K562 (cell line): Measurements from ENCODE around the gene WNT2. TPM values are rescaled to one million over a fixed set of nuclear protein-coding genes. Genes with fewer than 3 reads are reported as not detected.

Source experiments
- ATAC-seq: fragments of 200-7000 bp; cut with Tn5 transposase; 3 replicates; pipeline ENCODE4 v1.9.1; 2020; ENCODE audit warnings: moderate library complexity
- BruUV-seq: library from RNA; stranded (reverse); fragments of 400-500 nt; replicated peaks from 2 replicates; lab custom pipeline; 2021; lab: Mats Ljungman, UMichigan
- CTCF ChIA-PET: fragments of 300-600 bp; formaldehyde crosslinking; extraction: SDS; loops from one replicate; lab custom pipeline; 2021; ENCODE audit warnings: low intra/inter-chr PET ratio; lab: Yijun Ruan, JAX
- POLR2A ChIA-PET: fragments of 300-600, 350-650 bp; sonication (Branson Sonifier 250); formaldehyde crosslinking; extraction: SDS; loops from one replicate; lab custom pipeline; 2021; ENCODE audit warnings: antibody characterized with exemption, inconsistent platforms; lab: Yijun Ruan, JAX
- DNase-seq, 4 experiments: peaks; one replicate each; pipeline versions ENCODE4 v3.0.0 to v3.0.0-alpha.2; 2011 to 2018; ENCODE audit warnings: low spot score in 3 of 4, mixed read lengths in 3 of 4; ENCODE audit errors: extremely low read depth in 1 of 4
- FAIRE-seq: peaks from 2 replicates; lab custom pipeline; 2011; peaks lifted over from hg19 to GRCh38; lab: Jason Lieb, UNC
- H2AFZ ChIP-seq: 2 replicates; pipeline ENCODE4 v1.6.0; 2011; ENCODE audit warnings: low read depth, low read length, control low read depth, inconsistent platforms
- H3K27ac ChIP-seq: fragments of 200-600 bp; 3 replicates; pipeline ENCODE4 v1.8.0; 2011; ENCODE audit warnings: low read depth, mild to moderate bottlenecking, control low read depth, inconsistent platforms, low read length, moderate library complexity, mixed read lengths; ENCODE audit errors: extremely low read depth
- H3K27me3 ChIP-seq, 2 experiments: fragments of 300-600 bp in 1 of 2; 2 replicates in 1 of 2; 3 replicates in 1 of 2; pipeline versions ENCODE4 v1.6.0 to v1.8.0; 2011; ENCODE audit warnings: inconsistent platforms in 2 of 2, low read length in 2 of 2, mild to moderate bottlenecking in 1 of 2, mixed read lengths in 1 of 2, moderate library complexity in 1 of 2; ENCODE audit not compliant: control insufficient read depth in 2 of 2, insufficient read depth in 2 of 2
- H3K36me3 ChIP-seq: fragments of 300-600 bp; 3 replicates; pipeline ENCODE4 v1.8.0; 2011; ENCODE audit warnings: mild to moderate bottlenecking, low read length, inconsistent platforms; ENCODE audit not compliant: control insufficient read depth, insufficient read depth
- H3K4me1 ChIP-seq, 2 experiments: fragments of 200-600 bp in 1 of 2; replicated peaks in 1 of 2; 2 replicates in 1 of 2; 3 replicates in 1 of 2; pipeline versions ENCODE4 v1.5.1 to v1.8.0; 2011; ENCODE audit warnings: inconsistent platforms in 2 of 2, low read length in 2 of 2, mild to moderate bottlenecking in 1 of 2, mixed read lengths in 1 of 2, moderate library complexity in 1 of 2; ENCODE audit not compliant: control insufficient read depth in 2 of 2, insufficient read depth in 2 of 2
- H3K4me2 ChIP-seq: 2 replicates; pipeline ENCODE4 v1.6.1; 2011; ENCODE audit warnings: low read length, control low read depth, inconsistent platforms, mixed read lengths; ENCODE audit not compliant: insufficient read depth
- H3K4me3 ChIP-seq: fragments of 200-600 bp; sonication (generic), shearing (Covaris generic); 2 replicates; pipeline ENCODE4 v1.5.1; 2016; ENCODE audit warnings: control low read depth, inconsistent platforms
- H3K79me2 ChIP-seq: fragments of 200-600 bp; 3 replicates; pipeline ENCODE4 v1.8.0; 2011; ENCODE audit warnings: low read length, inconsistent platforms; ENCODE audit not compliant: control insufficient read depth, insufficient read depth
- H3K9ac ChIP-seq, 2 experiments: 2 replicates each; pipeline versions ENCODE4 v1.6.0 to v1.6.1; 2011; ENCODE audit warnings: low read depth in 2 of 2, low read length in 2 of 2, control low read depth in 1 of 2, inconsistent platforms in 1 of 2, mild to moderate bottlenecking in 1 of 2, mixed read lengths in 1 of 2; ENCODE audit not compliant: insufficient read depth in 1 of 2
- H3K9me1 ChIP-seq: one replicate; pipeline ENCODE4 v1.6.0; 2011; ENCODE audit warnings: inconsistent platforms, mild to moderate bottlenecking, low read length, moderate library complexity; ENCODE audit not compliant: control insufficient read depth, insufficient read depth
- H3K9me3 ChIP-seq: replicated peaks from 2 replicates; pipeline ENCODE4 v1.5.1; 2011; ENCODE audit warnings: low read depth, low read length, inconsistent platforms; ENCODE audit not compliant: control insufficient read depth, insufficient read depth
- H4K20me1 ChIP-seq: replicated peaks from 2 replicates; pipeline ENCODE4 v1.6.1; 2011; ENCODE audit warnings: low read length, inconsistent platforms, mixed read lengths; ENCODE audit not compliant: control insufficient read depth, insufficient read depth
- GABPB2 ChIP-seq: fragments of 250-450 bp; sonication (Bioruptor Pico); conservative IDR thresholded peaks from 2 replicates; pipeline ENCODE4 v1.5.1; 2021; ENCODE audit warnings: mild to moderate bottlenecking
- HDGF ChIP-seq: fragments of 450-650 bp; IDR thresholded peaks from 2 replicates; pipeline ENCODE4 v1.6.1; 2016
- MTA1 ChIP-seq: fragments of 450-650 bp; IDR thresholded peaks from 2 replicates; pipeline ENCODE4 v1.6.1; 2017; ENCODE audit warnings: borderline replicate concordance
- NEUROD1 ChIP-seq: fragments of 150-350 bp; IDR thresholded peaks from 2 replicates; pipeline ENCODE4 v1.6.1; 2014; ENCODE audit warnings: borderline replicate concordance, low read length, low read depth; ENCODE audit not compliant: partially characterized antibody
- POLR3A ChIP-seq: IDR thresholded peaks from 2 replicates; pipeline ENCODE4 v1.6.1; 2011; ENCODE audit warnings: borderline replicate concordance, mild to moderate bottlenecking, moderate library complexity; ENCODE audit not compliant: insufficient read length, insufficient read depth; ENCODE audit errors: extremely low read depth
- RBM14 ChIP-seq: fragments of 200-400 bp; formaldehyde crosslinking; IDR thresholded peaks from 2 replicates; pipeline ENCODE4 v1.6.1; 2018; ENCODE audit warnings: low read depth, mild to moderate bottlenecking, low read length, moderate library complexity, borderline replicate concordance; ENCODE audit not compliant: insufficient read depth
- SMARCA4 ChIP-seq: fragments of 450-650 bp; IDR thresholded peaks from 2 replicates; pipeline ENCODE4 v1.6.1; 2016
- SMC3 ChIP-seq: conservative IDR thresholded peaks from 2 replicates; pipeline ENCODE4 v1.6.1; 2011; ENCODE audit warnings: low read depth, low read length, improper control_type of control experiment; ENCODE audit not compliant: insufficient read depth
- STAG1 ChIP-seq: sonication (generic); formaldehyde crosslinking; IDR thresholded peaks from 2 replicates; pipeline ENCODE4 v1.5.0; 2020; ENCODE audit warnings: missing genetic modification reagents, borderline replicate concordance
- ZKSCAN1 ChIP-seq: fragments of 150-350 bp; IDR thresholded peaks from 2 replicates; pipeline ENCODE4 v1.6.1; 2016; ENCODE audit warnings: low read depth, low read length
- ZNF282 ChIP-seq: sonication (generic); formaldehyde crosslinking; IDR thresholded peaks from 2 replicates; pipeline ENCODE4 v1.8.1; 2023; ENCODE audit warnings: missing genetic modification reagents
- ZNF3 ChIP-seq: fragments of 250-450 bp; sonication (Bioruptor Pico); IDR thresholded peaks from 2 replicates; pipeline ENCODE4 v1.5.0; 2021; ENCODE audit warnings: mild to moderate bottlenecking, moderate library complexity
- ZNF507 ChIP-seq: conservative IDR thresholded peaks from 2 replicates; pipeline ENCODE4 v1.6.1; 2017; ENCODE audit warnings: missing genetic modification characterization, missing compliant biosample characterization
- ZNF76 ChIP-seq: fragments of 250-450 bp; sonication (Bioruptor Pico); IDR thresholded peaks from 2 replicates; pipeline ENCODE4 v1.4.0; 2020; ENCODE audit warnings: mild to moderate bottlenecking, moderate library complexity, borderline replicate concordance
- WGBS: fragments of 100-300 bp; shearing (Covaris generic); methylation state at CpG from one replicate; pipeline ENCODE4 v1.1.6; 2016; ENCODE audit warnings: low coverage, mixed read lengths; ENCODE audit not compliant: insufficient coverage; ENCODE audit errors: missing lambda C conversion rate; 5-methylcytosine and 5-hydroxymethylcytosine counted together
- in situ Hi-C: fragments of 300-500 bp; cut with MboI; formaldehyde crosslinking; loops from 4 replicates; pipeline ENCODE4 v1.15.0; 2018; ENCODE audit warnings: inconsistent platforms, mixed read lengths
- intact Hi-C: fragments of 100-400 bp; cut with micrococcal nuclease; formaldehyde crosslinking; loops from 2 replicates; pipeline ENCODE4 v1.14.2; 2022
- polyA plus RNA-seq, 8 experiments: library from polyadenylated mRNA; depleted of rRNA in 4 of 8; stranded (reverse) in 5 of 8; unstranded in 3 of 8; fragments of >200 nt; fragmentation: Nextera tagmentation in 2 of 8; fragmentation: Illumina TruSeq in 1 of 8; extraction: Ambion mirVana in 2 of 8; extraction: Trizol in 1 of 8; gene quantifications; 2 replicates each; pipeline versions ENCODE4 v1.2.1 to v1.2.3, GENCODE V29; 2011 to 2014; ENCODE audit warnings: inconsistent platforms in 1 of 8, missing spikeins in 1 of 8
- total RNA-seq, 7 experiments: library from RNA; depleted of rRNA in 6 of 7; stranded (reverse); fragments of >200 nt in 6 of 7; fragmentation: Illumina TruSeq in 2 of 7; extraction: Trizol in 2 of 7; gene quantifications; 2 replicates each; pipeline versions ENCODE4 v1.2.1 to v1.2.3, GENCODE V29; 2011 to 2021; ENCODE audit warnings: low replicate concordance in 1 of 7
- TF ChIP-seq, protein P1 (sequence below): sonication (generic); formaldehyde crosslinking; IDR thresholded peaks from 2 replicates; pipeline ENCODE4 v1.8.1; 2023; ENCODE audit warnings: mild to moderate bottlenecking, missing genetic modification reagents

WNT2 gene
- total and polyA plus RNA-seq, 9 of the 15 experiments (the other 6 are each of a cell fraction or from before 2014, with no cell fraction given), result 0.04 TPM; not detected in 8

DNA sequence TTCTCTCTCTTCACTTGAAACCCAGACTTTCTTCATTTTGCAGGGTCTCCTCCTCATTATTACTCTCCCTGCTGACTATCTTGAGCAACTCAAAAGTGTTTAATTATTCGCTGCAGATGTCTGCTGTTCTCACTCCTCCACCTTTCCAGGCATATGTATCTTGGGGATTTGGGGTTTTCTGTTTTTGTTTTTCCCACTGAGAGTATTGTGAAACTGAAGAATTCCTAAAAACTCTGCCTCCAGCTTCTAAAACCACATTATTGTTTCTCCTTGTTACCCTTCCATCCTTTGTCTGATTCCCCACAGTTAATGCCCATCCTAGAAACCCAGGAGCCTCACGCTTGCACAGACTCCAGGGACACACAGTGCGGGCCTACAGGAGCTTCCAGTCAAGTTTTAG, 51.3 kb downstream of the WNT2 start:
- CTCF ChIA-PET, result no interaction called here

More for the DNA sequence above, 51.3 kb downstream of the WNT2 start:
- no peak for TF ChIP-seq HDGF
- no peak for TF ChIP-seq NEUROD1
- TF ChIP-seq MTA1, result no peak
- TF ChIP-seq, protein P1, sequence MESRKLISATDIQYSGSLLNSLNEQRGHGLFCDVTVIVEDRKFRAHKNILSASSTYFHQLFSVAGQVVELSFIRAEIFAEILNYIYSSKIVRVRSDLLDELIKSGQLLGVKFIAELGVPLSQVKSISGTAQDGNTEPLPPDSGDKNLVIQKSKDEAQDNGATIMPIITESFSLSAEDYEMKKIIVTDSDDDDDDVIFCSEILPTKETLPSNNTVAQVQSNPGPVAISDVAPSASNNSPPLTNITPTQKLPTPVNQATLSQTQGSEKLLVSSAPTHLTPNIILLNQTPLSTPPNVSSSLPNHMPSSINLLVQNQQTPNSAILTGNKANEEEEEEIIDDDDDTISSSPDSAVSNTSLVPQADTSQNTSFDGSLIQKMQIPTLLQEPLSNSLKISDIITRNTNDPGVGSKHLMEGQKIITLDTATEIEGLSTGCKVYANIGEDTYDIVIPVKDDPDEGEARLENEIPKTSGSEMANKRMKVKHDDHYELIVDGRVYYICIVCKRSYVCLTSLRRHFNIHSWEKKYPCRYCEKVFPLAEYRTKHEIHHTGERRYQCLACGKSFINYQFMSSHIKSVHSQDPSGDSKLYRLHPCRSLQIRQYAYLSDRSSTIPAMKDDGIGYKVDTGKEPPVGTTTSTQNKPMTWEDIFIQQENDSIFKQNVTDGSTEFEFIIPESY (CRISPR knock-in tag), result no peak
- TF ChIP-seq RBM14, result no peak
- TF ChIP-seq STAG1 (CRISPR knock-in tag), result no peak
- no peak for TF ChIP-seq ZNF282 (CRISPR knock-in tag)
- TF ChIP-seq ZNF507 (tag), result no peak
- no peak for TF ChIP-seq GABPB2
- no peak for TF ChIP-seq ZKSCAN1
- TF ChIP-seq POLR3A, result no peak
- no peak for TF ChIP-seq ZNF76 (CRISPR knock-in tag)
- no peak for TF ChIP-seq SMARCA4
- TF ChIP-seq ZNF3 (CRISPR knock-in tag), result no peak
- TF ChIP-seq SMC3, result no peak
- DNase-seq, result no peak
- ATAC-seq, result no peak
- H3K9me1 ChIP-seq, result no peaks in the 10 kb centered on the region
- no peak overlapping the region for H3K4me3 ChIP-seq
- no peaks in the 10 kb centered on the region for H3K4me1 ChIP-seq
- 0% methylated on average over 3 of the region's 3 CpGs for WGBS
- H3K27me3 ChIP-seq, result peaks cover 23 to 34% of the 10 kb centered on the region in 2 experiments; a peak in 4 of 5 replicates
- BruUV-seq, result no TSS peak
- H3K36me3 ChIP-seq, result no peaks in the 10 kb centered on the region
- H3K4me2 ChIP-seq, result no peak overlapping the region
- H3K79me2 ChIP-seq, result no peaks in the 10 kb centered on the region
- H3K9ac ChIP-seq, result no peak overlapping the region
- no peak overlapping the region for H2AFZ ChIP-seq
- no peaks in the 10 kb centered on the region for H3K9me3 ChIP-seq
- no peak overlapping the region for H3K27ac ChIP-seq
- intact Hi-C loops (no loop called here), in situ Hi-C loops (no loop called here)
- POLR2A ChIA-PET, result interaction anchor here (0.9 kb wide), 1 partner anchor 9 kb away, joined by 4 read pairs; no protein-coding TSS in a partner anchor
- FAIRE-seq, result no peak
- H4K20me1 ChIP-seq, result no peaks in the 10 kb centered on the region
